DMS53 (cell line): ENCODE results near the gene CFAP299.
A peak's percentile ranks its signal among the peaks of the same experiment; 100 is the strongest.
"Not testable (repeated sequence)": the region's sequence is repeated elsewhere in the genome, so short reads cannot be mapped to it uniquely, and the experiment has no call there.

Experiments used
- DNase-seq: peaks from one replicate; lab custom pipeline; 2025; lab: John Stamatoyannopoulos, UW

The CFAP299 gene

GRCh38 chr4:80331693-80332092, 3.8 kb upstream of the CFAP299 start:
- DNase-seq: no peak

- no peak for DNase-seq
Measured at GRCh38 chr4:80333121-80333520, 2.4 kb upstream of the CFAP299 start.

GRCh38 chr4:80334568-80334967, 962 bp upstream of the CFAP299 start:
- DNase-seq: no peak

- no peak for DNase-seq
Measured at GRCh38 chr4:80335226-80335553, 340 bp upstream of the CFAP299 start.

- peak; percentile 81 for DNase-seq
Measured at GRCh38 chr4:80336582-80336981, 1.1 kb downstream of the CFAP299 start.

GRCh38 chr4:80340036-80340435, 4.5 kb downstream of the CFAP299 start:
- no peak for DNase-seq

- DNase-seq: not testable (repeated sequence)
Measured at GRCh38 chr4:80342684-80343083, 7.2 kb downstream of the CFAP299 start.

- DNase-seq: peak; percentile 11
Measured at GRCh38 chr4:80343887-80344286, 8.4 kb downstream of the CFAP299 start.

- DNase-seq: no peak
Measured at GRCh38 chr4:80360084-80360483, 24.6 kb downstream of the CFAP299 start.

GRCh38 chr4:80360900-80361299, 25.4 kb downstream of the CFAP299 start:
- DNase-seq: no peak

- DNase-seq: peak; percentile 58
Measured at GRCh38 chr4:80361329-80361900, 25.9 kb downstream of the CFAP299 start.

- peak; percentile 71 for DNase-seq
Measured at GRCh38 chr4:80362578-80363181, 27.1 kb downstream of the CFAP299 start.

GRCh38 chr4:80365928-80366327, 30.4 kb downstream of the CFAP299 start:
- DNase-seq: peak; percentile 80

GRCh38 chr4:80367737-80368136, 32.2 kb downstream of the CFAP299 start:
- no peak for DNase-seq

GRCh38 chr4:80370635-80371034, 35.1 kb downstream of the CFAP299 start:
- DNase-seq: no peak

- DNase-seq: no peak
Measured at GRCh38 chr4:80371046-80371445, 35.5 kb downstream of the CFAP299 start.

GRCh38 chr4:80374180-80374579, 38.6 kb downstream of the CFAP299 start:
- no peak for DNase-seq

- DNase-seq: no peak
Measured at GRCh38 chr4:80382090-80382832, 46.7 kb downstream of the CFAP299 start.

GRCh38 chr4:80385397-80386280, 50.1 kb downstream of the CFAP299 start:
- DNase-seq: no peak

GRCh38 chr4:80386281-80386886, 50.9 kb downstream of the CFAP299 start:
- DNase-seq: peak; percentile 85

GRCh38 chr4:80387390-80388283, 52.1 kb downstream of the CFAP299 start:
- DNase-seq: peak; percentile 24
